Measurements from ENCODE around the gene EDC3. TPM values are rescaled to one million over a fixed set of nuclear protein-coding genes. Genes with fewer than 3 reads are reported as not detected.

EDC3 gene
- total RNA-seq, 4 donors from 2014 or later, result 10.5 to 20.4 (median 15.0) TPM

- TF ChIP-seq, protein P1, sequence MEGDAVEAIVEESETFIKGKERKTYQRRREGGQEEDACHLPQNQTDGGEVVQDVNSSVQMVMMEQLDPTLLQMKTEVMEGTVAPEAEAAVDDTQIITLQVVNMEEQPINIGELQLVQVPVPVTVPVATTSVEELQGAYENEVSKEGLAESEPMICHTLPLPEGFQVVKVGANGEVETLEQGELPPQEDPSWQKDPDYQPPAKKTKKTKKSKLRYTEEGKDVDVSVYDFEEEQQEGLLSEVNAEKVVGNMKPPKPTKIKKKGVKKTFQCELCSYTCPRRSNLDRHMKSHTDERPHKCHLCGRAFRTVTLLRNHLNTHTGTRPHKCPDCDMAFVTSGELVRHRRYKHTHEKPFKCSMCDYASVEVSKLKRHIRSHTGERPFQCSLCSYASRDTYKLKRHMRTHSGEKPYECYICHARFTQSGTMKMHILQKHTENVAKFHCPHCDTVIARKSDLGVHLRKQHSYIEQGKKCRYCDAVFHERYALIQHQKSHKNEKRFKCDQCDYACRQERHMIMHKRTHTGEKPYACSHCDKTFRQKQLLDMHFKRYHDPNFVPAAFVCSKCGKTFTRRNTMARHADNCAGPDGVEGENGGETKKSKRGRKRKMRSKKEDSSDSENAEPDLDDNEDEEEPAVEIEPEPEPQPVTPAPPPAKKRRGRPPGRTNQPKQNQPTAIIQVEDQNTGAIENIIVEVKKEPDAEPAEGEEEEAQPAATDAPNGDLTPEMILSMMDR (IDR thresholded peaks at IDR 0.05; ENCODE audit: low read depth), result no peak
Observed at GRCh38 chr15:74656935-74657535, 38.8 kb downstream of the EDC3 start.

DNA sequence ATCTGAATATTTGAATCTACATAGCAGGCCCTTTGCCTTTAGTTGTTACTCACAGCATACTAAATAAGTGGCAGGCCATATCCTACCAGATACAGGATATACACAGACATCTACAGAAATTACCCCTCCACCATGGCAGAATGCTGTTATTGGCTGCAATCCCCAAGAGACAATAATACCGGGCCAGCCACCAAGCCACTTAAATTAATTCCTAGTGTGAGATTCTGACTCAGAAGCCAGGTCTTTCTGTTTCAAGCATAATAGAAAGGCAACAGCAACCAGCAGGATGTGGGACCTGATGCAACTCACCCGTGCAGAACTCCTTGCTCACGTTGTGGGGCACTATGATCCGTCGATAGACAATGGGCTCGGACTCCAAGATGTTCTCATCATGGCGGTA lies 40.4 kb downstream of the EDC3 start:
- TF ChIP-seq, protein P1 (IDR thresholded peaks at IDR 0.05; ENCODE audit: low read depth), result no peak

- TF ChIP-seq, protein P1 (IDR thresholded peaks at IDR 0.05; ENCODE audit: low read depth), result no peak
Observed at GRCh38 chr15:74653426-74654102, 42.3 kb downstream of the EDC3 start.

DNA sequence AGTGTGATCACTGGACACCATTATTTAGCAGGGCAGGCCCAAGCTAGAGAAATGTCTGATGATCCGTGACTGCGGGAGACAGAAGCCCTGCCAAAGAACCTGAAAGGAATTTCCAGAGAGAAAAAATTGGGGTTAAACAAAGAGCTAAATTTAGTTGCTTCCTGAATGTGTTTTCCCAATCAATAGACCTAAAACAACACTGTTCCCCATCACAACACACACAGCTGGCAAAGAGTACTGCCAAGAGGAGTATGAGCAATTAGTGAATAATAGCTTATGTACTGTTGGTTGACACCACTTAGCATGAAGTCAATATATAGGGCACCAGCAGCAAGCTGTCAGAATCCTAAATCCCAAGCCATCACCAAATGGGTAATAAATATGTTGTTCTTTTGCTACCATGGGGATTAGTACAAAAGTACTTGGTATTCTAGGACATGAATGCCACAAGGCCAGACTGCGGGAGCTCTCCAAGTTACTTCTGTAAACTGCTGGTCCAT lies 44.5 kb downstream of the EDC3 start:
- TF ChIP-seq, protein P1 (IDR thresholded peaks at IDR 0.05; ENCODE audit: low read depth), result no peak

DNA sequence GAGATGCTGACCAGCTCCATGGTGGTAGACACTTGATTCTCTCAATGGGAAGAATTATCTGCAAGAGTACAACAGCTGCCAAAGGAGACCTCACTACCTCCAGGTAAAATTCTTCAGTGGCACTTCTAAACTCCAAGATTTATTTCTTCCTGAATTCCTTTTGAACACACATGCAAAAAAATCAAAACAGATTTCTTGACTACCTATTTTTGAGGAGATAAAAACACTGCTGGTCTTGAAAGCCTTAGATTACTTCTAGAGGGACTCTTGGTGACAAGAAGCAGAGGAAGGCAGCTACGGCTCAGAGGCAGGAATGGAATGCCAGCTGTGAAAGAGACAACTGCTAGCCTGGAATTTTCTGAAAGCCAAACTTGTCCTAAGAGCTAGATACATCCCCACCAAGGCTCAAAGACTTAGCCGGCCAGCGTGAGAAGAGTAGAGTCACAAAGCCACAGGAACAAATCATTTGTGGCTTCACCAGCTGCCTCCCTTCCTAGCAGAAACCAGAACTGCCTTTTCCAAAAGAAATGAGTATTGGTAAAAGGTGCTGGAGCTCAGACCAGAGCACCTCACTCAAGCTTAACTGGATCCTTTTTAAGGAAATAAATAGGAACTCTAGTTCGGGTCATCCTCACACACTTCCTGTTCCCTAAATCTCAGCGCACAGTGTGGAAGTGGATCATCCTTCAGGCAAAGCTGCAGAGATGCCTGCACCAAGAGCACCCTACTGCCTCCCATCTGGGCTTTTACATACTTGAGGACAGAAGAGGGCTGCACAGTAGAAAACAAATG lies 47.6 kb downstream of the EDC3 start:
- TF ChIP-seq, protein P1 (IDR thresholded peaks at IDR 0.05; ENCODE audit: low read depth), result no peak

DNA sequence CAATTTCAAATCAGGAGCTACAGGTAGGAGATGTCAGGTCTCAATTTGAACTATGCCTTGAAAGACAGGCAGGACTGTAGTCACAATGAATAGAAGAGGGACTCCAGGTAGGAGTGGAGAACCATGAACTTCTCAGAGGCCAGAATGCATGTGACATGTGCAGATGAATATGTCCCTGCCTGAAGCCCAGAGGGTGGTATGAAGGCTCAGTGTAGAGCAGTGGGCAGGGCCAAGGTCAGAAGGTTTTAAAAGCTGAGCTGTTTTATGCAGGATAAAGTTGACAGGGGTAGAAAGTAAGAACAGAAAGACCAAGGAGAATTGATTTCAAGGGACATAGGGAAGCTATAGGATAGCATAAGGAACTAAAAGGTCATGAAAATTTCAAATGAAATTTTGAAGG lies 49.3 kb downstream of the EDC3 start:
- TF ChIP-seq, protein P1 (IDR thresholded peaks at IDR 0.05; ENCODE audit: low read depth), result no peak

GRCh38 chr15:74643665-74644204 lies 52.1 kb downstream of the EDC3 start:
- TF ChIP-seq, protein P1 (IDR thresholded peaks at IDR 0.05; ENCODE audit: low read depth), result no peak
